GM12875 (cell line): Measurements from ENCODE around the gene SPSB2.
A peak's percentile ranks its signal among the peaks of the same experiment; 100 is the strongest.

ENCODE experiments used
- H3K4me3 ChIP-seq: one replicate; pipeline ENCODE4 v1.5.1; 2011; ENCODE audit warnings: low read depth, low read length, control low read depth
- TF ChIP-seq, protein P1 (sequence below): IDR thresholded peaks from 2 replicates; pipeline ENCODE4 v1.5.1; 2011; ENCODE audit warnings: low read depth, mild to moderate bottlenecking, control low read depth, inconsistent platforms, low read length, moderate library complexity, borderline replicate concordance; ENCODE audit not compliant: insufficient read depth

Gene SPSB2

DNA sequence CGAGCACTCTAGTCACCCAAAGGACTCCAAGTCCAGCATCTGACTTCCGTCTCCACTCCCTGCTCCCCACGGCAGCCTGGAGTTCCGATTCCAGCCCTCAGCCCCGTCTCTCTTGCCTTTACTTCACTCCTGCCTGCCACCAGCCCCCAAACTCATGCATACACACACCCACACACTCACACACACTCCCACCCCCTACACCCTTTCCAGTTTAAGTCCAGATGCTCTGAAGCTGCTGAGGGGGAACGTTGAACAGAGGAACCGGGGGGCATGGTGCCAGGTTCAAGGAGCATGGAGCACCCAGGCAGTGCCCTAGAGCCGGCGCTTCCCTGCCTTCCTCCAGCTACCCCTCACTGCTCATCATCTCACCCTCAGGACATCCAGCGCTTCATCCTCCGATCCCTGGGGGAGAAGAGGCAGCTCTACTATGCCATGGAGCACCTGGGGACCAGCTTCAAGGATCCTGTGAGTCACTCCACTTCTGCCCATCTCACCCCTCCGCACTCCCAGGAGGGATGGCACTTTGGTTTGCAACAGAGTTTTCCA, 41.6 kb downstream of the SPSB2 start:
- TF ChIP-seq, protein P1, sequence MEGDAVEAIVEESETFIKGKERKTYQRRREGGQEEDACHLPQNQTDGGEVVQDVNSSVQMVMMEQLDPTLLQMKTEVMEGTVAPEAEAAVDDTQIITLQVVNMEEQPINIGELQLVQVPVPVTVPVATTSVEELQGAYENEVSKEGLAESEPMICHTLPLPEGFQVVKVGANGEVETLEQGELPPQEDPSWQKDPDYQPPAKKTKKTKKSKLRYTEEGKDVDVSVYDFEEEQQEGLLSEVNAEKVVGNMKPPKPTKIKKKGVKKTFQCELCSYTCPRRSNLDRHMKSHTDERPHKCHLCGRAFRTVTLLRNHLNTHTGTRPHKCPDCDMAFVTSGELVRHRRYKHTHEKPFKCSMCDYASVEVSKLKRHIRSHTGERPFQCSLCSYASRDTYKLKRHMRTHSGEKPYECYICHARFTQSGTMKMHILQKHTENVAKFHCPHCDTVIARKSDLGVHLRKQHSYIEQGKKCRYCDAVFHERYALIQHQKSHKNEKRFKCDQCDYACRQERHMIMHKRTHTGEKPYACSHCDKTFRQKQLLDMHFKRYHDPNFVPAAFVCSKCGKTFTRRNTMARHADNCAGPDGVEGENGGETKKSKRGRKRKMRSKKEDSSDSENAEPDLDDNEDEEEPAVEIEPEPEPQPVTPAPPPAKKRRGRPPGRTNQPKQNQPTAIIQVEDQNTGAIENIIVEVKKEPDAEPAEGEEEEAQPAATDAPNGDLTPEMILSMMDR: no peak

DNA sequence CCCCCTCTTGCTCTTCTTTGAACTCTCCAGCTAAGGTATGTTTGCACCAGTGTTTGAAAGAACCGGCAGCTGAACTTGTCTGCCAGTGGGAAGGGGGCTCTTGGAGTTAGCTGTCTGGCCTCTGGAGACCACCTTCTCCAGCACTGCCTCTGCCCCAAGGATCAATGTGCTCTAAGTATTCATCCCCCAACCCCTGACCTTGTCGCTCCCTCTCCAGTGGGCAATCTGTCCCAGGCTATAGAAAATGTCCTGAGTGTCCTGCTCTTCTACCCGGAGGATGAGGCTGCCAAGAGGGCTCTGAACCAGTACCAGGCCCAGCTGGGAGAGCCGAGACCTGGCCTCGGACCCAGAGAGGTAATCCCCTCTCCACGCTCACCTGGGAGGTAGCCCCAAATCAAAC, 42.1 kb downstream of the SPSB2 start:
- TF ChIP-seq, protein P1: no peak
- no peak overlapping the region for H3K4me3 ChIP-seq

More for the DNA sequence above, 41.6 kb downstream of the SPSB2 start:
- no peak overlapping the region for H3K4me3 ChIP-seq

DNA sequence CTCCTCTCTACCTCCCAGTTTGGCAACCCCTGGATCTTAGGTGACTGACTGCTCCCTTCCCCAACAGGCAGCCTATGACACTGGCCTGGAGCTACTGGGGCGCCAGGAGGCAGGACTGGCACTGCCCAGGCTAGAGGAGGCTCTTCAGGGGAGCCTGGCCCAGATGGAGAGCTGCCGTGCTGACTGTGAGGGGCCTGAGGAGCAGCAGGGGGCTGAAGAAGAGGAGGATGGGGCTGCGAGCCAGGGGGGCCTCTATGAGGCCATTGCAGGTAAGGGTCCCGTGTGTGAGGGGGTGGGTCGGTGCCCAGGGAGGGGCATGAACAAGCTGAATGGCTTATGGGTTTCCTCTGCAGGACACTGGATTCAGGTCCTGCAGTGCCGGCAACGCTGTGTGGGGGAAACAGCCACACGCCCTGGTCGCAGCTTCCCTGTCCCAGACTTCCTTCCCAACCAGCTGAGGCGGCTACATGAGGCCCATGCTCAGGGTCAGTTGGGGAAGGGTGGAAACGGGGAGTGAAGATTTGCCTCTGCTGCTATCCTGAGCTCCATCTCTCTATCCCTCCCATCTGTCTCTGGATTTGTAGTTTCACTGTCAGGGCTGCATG, 42.7 kb downstream of the SPSB2 start:
- TF ChIP-seq, protein P1: no peak
- H3K4me3 ChIP-seq: no peak overlapping the region

DNA sequence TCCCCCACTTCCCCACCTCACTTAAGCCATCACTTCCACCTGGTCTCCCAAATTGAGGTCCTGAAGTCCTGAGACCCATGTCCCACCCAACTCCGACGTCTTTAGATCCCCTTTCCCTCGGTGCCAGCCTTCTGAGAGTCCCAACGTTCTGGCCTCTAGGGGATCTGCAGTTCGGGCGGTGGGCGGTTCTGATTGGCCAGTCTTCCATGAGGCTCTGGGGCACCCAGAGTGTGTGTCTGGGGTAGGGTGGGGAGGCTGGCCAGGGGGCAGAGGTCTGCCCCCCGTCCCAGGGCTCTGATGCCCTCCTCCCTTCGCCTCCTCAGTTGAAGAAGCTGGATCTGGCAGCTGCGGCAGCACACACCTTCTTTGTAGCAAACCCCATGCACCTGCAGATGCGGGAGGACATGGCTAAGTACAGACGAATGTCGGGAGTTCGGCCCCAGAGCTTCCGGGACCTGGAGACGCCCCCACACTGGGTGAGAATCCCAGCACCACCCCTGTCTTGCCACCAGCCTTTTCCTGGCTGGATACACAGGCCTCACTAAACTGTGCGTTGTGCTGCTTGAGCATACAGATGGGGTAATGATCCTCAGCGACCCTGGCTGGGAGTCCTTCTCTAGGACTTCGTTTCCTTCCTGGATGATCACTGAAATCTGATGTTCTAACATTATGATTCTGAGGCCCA, 43.4 kb downstream of the SPSB2 start:
- H3K4me3 ChIP-seq: no peak overlapping the region
- TF ChIP-seq, protein P1: no peak

DNA sequence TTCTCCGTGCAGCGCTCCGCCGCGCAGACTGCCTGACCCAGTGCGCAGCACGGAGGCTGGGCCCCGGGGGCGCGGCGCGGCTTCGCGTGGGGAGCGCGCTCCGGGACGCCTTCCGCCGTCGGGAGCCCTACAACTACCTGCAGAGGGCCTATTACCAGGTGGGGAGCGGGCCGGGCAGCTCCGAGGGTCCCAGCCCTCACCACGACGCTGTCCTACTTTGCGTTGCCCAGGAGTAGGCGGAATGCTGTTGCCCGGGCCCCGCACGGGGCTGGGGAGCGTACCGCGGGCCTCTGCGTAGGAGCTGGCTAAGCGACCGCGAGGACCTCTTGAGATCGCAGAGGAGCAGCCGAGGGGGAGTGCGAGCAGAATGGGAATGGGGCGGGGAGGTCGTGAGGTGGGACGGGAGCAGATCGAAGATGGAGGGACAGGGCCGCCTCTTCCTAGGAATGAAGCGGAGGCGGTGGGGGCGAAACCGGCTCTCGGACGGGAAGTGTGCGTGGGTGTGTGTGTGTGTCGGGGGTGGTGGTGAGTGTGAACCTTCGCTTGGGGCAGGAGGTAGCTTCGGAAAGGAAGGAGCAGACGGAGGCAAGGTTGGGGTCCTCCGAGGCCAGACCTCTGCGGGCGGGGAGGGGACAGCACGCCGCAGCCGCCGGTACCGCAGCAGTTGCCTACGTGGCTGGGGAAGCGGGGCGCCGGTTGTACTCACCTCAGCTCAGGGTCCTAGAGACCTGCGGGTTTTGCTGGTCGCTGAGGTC, 44.1 kb downstream of the SPSB2 start:
- TF ChIP-seq, protein P1: no peak
- peak overlapping the region; percentile 45 for H3K4me3 ChIP-seq

DNA sequence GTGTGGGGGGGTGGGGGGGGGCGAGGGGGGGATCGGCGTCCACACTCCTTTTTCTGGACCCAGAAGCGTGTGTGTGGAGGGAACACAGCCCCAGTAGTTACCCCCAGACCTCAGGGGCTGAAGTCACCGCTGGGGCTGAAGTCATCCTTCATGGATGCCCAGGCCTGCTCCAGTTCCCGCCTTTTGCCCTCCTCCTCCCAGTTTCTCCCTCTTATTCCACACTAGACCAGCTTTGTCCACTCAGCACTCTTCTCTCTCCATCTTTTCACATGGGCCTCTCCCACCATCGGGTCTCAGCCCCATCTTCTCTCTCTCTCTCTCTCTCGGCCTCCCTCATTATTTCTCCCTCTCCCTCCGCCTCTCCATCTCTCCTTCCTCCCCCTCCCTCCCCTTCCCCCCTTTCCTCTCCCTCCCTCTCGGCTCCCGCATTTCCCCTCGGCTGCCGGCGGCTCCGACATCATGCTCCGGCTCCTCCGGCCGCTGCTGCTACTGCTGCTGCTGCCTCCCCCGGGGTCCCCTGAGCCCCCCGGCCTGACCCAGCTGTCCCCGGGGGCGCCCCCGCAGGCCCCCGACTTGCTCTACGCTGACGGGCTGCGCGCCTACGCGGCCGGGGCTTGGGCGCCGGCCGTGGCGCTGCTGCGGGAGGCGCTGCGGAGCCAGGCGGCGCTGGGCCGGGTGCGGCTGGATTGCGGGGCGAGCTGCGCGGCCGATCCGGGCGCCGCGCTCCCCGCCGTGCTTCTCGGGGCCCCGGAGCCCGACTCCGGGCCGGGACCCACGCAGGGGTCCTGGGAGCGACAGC, 44.9 kb downstream of the SPSB2 start, which contains the start of gene P3H3:
TSS of gene P3H3 (plus strand) at position 426 of the 799 bp plus-strand sequence. CDS start at position 460, 34 bp downstream.
- TF ChIP-seq, protein P1: no peak
- peak within 1 kb of the TSS; percentile 45 for H3K4me3 ChIP-seq
